GM19395 (cell line): ENCODE results near the gene LRRFIP1.

Source experiments
- ATAC-seq: cut with Tn5 transposase; IDR thresholded peaks from one replicate; pipeline ENCODE4 v1.9.1; 2021; ENCODE audit warnings: mild to moderate bottlenecking, moderate library complexity; ENCODE audit not compliant: unreplicated experiment

The LRRFIP1 gene

DNA sequence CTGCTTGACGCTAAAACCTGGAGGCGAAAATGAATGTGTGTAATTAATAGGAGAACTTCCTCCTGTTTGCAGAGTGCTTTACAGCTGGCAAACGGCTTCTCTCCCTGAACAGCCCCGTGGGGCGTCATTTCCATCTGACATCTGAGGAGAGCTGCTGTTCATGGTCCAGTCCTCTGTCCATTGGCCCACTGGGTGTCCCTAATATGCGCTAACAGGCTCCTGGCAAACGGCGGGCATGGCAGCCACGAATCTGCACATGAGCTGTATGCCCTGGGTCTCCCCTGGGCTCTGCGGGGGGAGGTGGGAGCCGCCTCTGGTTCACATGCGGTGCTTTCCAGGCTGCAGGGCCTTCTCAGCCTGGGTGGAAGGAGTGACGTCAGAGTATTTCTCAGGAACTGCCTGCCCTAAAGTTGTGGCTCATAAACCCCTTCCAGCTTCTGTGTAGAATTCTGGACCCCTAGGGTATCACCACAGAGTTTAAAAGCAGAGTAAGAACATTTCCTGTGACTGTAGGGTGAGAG is 73.2 kb downstream of the LRRFIP1 start:
- ATAC-seq, result peak; percentile 31

DNA sequence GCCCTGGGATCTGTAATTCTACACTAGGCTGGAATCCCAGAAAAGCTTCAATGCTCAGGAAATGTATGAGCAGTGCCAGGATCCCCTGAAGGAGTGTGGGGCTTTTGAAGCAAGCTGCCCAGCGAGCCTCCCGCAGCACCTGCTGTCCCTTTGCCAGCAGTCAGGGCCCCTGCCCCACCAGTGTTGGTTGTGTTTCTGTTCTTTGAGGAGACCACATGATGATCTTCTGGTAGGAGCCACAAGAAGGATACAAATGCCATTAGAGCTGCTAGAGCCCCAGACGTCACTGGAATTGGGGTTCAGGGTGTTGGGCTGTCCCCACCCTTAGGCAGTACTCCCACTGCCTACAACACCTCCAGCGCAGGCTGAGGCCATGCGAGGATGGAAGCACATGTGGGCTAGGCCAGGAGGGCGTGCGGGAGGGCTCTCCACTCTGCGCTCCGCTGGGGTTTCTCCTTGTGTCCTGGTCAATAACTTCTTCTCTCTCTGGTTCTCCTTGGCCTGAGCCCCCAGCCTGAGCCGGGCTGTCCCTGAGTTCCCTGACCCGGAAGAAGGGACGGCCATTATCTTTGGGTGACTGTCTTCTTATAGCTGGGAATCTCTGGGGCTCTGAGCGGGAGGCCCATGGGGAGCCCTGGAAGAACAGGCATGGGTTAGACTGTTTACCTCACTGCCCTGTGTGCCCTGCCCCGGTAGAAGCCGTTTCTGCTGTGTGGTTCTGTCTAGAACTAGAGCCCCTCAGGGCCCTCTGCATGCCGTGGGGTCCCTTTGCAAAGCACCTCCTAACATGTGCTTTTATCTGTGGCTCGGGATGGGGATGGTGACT is 73.9 kb downstream of the LRRFIP1 start:
- no peak for ATAC-seq

DNA sequence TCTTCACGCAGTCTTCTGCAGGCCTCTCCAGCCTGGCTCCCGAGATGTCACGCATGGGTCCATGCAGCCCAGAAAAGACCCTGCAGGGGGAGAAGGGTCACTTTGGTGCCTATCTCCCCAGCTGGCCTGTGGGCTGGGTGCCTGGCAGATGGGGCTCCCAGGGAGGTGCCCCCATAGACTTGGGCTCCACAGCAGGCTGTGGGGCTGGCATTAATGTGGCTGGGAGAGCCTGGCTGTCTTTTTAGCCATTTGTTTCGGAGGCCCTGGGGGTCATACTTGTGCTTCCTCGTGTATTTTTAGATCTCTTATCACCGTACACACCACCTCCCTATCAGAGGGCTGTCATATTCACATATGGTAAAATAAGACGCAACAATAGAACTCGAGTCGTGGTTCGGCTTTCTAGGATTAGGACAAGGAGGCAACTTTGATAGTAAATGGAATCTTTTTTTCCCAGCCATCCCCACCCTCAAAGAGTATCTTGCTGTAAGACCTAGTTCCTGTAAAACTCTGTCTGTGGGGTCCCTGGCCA is 74.5 kb downstream of the LRRFIP1 start:
- ATAC-seq, result no peak

DNA sequence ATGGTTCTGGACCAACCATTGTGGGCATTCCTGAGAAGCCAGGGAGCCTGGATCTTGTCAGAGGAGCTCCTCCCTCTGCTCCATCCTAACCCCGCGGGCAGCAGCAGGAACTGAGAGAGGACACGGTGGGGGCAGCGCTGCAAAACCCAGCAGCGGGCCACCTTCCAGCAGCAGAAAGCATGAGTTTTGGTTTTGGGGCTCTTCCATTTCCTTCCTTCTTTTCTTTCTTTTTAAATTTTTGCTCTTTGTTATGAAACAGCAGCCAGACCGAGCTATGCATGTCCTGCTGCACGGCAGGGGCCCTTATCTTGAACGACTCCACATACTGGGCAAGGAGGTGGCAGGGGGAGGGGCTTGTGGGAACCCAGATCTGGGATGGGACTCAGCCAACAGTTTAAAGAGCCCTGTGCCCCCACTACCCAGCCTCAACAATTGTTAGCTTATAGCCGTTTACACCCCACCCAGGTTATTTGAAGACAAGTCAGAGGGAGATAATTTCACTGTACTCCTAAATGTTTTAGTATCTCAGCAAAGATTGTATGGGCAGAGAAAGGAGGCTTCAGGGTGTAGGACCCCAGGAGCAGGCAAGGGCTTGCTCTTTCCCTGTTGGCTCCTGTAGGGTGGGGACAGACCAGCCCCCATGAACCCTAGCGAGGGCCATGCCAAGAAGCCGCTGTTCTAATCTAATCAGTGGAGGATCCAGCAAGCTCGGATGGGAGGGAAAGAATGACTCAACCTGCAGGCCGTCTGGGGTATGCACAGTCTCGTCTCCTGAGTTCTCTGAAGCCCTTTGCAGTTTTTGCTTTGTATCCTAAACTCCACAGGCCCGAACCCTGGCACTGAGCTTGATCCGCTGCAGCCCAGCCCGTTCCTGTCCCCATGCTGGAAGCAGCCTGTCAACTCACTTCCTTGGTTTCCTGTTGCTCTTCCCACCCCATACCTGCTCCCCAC is 75.3 kb downstream of the LRRFIP1 start:
- no peak for ATAC-seq

DNA sequence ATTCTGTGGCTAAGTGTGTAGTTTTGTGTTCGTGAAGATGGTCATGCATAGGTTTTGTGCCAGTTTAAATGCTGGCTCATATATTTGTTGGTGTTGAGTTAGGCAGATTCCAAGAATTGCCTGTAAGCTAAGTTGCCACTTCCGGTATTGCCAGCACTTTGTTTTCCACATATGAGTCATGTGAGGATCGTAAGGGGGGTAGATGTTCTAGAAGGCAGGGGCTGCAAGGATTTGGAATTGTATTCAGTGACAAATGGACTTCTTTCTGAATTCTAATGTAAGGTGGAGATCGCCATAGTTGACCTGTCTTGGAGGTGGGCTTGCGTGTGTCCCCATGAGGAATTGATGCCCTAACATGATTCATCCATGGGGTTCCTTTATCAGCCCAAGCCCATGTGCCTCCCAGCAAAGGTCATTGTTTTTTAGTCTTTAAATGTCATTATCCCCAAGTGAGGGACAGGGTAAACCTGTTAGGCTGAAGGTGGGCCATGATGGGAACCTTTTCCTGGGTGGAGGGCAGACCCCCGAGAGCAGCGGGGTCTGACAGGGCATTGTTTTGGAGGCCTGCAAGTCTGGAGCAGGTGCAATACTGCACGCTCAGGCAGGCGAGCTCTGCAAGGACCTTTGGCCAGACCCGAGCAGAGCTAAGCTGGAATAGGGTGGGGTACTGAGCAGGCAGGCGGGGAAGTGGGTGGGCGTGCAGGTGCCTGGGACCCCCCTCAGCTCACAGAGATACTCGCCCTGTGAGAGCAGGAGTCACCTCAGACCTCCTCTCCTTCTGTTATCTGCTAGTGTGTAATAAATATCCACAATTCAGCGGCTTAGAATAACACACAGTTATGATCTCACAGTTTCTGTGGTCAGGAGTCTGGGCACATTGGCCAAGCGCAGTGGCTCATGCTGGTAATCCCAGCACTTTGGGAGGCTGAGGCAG is 77.4 kb downstream of the LRRFIP1 start:
- ATAC-seq, result no peak

DNA sequence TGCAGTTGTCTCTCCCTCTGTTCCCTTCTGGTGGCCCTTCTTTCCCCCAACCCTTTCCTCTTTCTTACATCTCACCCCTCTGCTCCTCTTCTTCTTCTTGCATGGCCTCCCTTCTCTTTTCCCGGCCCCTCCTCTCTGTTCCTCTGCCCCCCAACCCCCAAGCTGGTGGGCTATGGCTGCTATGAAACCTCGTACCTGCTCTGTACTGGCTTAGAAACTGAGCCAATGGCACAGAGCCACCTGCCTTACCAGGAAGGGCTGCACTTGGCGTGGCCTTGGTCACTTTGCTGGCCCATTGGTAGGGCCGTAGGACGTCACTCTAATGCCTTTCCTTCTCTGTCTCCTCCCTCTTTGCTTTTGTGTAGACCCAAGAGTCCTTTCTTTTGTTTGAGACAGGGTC is 78.9 kb downstream of the LRRFIP1 start:
- ATAC-seq, result no peak

DNA sequence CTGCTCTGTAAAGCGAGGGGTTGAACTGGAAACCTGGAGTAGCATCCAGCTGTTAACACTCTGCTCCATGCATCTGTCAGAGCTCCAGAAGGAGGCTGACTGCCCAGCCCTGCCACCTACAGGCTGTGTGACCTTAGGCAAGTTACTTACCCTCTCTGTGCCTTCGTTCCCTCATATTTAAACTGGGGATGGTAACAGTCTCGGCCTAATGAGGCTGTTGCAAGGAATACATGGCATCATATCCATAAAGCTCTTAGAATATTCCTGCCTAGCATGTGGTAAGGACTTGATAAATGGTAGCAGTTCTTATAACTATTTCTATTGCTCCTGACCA is 80.6 kb downstream of the LRRFIP1 start:
- ATAC-seq, result no peak

DNA sequence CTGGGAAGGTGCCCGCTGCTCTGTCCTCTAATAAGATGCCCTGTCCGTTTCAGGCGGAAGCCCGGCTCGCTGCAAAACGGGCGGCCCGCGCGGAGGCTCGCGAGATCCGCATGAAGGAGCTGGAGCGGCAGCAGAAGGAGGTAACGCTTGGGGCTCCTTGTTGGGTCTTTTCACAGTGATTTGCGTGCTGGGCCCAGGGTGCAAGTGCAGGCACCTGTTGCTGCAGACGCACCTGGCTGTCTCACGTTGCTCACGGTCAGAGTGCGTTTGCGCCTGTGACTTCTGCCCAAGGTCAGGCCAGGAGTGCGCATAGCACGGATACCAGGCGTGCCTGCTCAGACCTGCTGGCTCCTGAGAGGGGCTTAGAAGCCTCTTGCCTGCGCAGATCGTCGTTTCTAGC is 81.1 kb downstream of the LRRFIP1 start:
- no peak for ATAC-seq

DNA sequence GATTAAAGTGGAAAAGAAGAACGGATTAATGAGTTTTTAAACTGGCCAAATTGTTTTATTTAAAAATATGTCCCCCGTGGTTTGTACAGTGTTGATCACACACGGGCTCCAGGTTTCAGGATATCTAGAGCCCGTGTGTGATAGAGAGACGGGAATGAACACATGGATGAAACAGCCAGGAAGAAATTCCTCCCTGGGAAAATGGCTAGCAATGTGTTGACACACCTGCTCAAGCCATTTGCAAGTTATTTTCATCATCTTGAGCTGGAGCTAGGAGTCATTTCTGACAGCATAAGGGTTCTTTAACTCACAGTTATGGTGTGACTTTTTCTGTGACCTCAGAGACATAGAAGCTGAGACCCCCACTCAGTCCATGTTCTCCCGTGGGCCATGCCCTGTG is 81.6 kb downstream of the LRRFIP1 start:
- ATAC-seq, result no peak

DNA sequence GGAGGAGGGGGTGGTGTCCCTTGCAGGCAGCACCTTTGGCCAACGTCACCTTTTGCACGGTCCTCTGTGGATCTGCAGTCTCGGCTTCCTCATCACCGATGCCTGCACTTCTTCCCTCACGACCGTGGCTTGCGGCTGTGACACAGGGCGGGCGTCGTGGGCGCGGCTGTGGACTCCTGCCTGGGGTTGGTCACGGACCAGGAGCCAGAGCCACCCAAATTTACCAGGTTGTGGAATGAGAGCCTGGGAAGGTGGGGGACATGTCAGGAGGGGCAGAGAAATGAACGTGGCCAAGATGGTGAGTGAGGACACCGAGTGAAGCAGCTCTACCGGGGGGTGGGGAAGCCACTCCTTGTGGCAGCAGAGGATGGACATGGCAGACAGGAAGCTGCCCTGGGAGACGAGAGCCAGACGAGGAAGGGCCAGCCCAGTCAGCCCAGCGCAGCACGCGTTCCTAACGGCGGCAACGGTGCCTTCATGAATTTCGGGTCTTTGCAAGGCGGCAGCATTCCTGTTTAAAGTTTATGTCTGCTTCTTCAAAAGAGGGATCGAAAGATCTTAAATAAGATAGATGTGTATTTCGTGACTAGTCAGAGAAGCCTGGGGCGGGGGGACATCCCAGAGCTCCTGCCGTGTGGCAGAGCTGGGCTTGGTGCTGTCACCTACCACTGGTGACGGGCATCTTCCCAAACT is 84.2 kb downstream of the LRRFIP1 start:
- no peak for ATAC-seq

DNA sequence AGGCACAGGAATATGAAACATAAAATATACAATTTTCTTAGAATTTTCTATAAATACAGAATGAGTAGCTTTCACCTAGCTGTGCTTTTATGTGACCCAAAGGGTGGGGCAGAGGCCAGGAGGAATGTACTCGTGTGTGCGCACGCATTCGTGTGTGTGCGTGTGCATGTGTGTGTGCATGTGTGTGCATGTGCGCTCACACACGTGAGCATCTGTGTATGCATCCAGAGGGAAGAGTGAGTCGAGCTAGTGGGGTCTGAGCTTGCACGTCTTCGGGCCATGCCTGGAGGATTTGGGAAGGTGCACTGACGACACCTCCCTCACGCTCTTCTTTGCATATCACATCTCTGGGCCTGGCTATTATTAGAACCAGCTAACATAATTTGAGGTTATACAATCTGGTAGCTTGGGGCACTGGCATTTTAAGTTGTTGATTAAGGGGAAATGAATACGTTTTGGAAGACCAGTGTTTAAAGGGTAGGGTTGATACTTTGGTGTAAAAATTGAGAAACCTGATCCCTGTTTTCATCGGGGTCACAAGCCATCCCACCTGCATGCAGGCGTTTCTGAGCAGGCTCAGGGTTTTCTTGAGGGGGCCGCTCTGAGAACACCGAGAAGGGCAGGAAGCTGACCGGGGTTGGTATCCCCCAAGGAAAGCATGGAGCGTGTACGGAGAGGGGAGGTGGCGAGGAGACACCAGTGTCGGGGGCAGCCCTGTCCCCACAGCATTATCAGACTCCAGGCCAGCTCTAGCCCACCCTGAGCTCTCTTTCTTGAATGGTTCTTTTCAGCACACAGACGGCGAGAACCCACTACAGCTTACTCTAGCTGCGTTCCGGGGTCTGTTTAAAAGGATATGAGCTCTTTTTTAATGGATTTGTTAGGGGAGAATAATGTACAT is 85.3 kb downstream of the LRRFIP1 start:
- no peak for ATAC-seq

DNA sequence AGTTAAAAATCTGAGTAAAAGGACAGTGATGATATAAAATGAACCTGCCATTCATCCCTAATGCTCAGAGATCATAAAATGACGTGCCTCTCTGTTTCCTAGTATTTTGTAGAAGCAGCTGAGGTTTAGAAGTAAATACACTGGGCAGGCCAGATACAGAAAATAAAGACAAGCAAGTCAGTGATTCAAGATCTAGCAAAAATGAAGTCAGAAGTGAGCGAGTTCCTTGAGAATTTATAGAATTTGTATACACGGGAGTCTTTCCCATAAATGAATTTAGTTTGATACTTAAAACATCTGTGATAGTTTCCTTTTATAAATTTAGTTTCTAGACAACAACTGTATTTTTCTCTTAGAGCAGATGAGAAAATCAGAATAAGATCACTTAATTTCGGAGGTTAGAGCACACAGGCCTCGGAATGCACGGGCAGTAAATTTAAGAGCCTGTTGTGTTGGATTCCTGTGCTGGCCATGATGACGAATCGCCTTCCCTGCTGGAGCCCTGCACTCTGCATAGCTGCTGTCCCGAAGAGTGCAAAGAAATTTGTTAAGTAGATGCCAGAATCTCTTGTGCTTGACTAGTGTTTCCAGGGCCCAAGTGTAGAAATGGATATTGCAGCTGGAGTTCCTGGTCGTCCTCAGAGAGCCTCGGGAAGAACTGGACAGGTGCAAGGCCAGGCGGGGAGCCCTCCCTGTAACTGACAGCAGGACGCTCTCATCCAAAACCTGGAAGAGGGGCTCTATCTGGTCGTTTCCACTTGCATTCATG is 87.5 kb downstream of the LRRFIP1 start:
- no peak for ATAC-seq

DNA sequence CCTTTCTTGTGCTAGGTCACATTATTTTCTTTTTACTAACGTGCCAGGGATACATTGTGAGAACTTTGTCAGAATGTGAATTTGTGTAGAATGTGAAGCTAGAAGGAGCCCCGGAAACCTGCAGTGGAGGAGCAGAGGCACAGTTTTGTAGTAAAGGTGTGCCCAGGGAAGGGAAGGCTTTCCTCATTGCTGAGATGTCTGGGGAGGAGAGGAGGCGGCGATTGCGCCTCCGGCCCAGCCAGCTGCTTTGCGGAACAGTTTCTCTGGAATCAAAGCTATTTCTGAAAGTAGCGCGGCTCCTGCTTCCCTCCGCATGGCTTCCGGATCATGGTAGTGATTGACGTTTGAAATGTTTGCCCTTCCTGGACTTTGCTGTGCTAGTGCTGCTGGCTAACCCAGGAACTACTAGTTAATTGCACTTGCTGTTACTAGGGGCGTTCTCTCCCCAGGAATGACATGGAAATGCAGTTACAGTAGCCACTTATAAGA is 88.1 kb downstream of the LRRFIP1 start:
- ATAC-seq, result no peak

DNA sequence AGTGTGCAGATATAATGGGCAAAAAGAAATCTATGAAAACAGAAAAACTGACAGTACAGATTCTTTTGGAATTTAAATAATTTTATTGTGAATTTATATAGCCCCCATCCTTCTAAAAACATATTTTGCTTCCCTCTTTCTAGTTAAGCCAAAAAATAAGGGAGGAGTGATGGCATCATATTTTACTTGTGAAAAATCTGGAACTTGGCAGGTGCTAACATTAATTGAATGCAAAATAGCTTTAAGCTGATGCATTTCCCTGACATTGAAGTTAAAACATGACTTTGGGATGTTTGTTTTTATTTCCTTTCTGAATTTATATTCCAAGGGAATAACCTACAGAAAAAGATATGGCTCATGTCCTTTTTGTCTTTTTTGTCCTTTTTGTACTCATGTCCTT is 88.6 kb downstream of the LRRFIP1 start:
- no peak for ATAC-seq

DNA sequence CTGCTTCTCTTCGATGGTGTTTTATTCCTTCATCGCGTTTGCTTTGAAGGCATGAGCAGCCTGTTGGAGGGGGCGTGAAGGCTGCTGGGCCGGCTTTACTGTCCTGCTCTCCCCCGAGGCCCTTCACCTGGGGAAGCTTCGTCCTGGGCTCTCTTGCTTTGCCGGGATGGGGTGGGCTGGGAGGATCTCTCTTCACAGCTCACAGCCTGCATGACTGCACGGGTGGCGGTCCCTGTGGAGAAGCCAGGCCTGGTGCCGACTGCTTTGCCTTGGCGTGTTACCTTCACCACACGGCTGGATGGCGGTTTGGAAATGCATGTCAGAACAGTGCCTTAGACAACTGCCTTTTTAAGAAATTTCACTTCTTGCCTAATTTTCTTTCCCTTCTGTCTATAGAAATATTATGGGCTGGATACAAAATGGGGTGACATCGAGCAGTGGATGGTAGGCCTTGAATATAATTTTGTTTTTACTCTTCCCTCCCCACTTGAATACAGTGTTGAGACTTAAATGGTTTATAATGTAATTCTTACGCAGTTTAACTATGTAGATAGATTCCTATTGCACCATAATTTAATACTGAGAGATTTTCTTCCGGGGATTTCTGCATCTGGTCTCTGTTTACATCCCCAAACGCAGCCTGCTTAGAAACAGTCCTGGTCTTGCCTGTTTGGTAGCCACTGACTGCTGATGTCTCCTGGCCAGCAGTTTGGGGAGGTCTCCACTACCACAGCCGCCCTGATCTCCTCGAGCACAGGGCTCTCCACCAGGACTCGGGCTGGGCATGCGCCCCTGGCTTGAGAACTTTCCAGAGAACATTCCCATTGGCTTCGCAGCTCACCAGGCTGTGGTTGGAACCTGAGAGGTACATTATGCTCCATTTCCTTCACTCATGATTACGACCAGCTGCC is 90.2 kb downstream of the LRRFIP1 start:
- no peak for ATAC-seq

DNA sequence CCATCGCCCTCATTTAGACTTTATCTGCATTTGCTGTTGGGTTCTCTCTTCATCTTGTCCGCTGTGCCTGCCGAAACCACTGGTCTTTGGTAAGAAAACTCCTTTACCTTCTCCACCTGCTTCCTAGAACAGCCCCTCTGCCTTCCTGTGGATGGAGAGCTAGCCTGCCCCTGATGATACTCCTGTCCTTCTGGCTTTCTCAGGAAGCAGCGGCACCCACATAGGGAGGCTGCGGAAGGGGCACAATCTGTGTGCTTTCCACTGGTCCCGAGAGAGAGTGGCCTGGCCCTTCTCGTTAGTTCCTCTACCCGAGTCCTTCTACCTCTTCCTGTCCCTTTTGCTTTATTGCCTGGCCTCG is 90.9 kb downstream of the LRRFIP1 start:
- ATAC-seq, result no peak

DNA sequence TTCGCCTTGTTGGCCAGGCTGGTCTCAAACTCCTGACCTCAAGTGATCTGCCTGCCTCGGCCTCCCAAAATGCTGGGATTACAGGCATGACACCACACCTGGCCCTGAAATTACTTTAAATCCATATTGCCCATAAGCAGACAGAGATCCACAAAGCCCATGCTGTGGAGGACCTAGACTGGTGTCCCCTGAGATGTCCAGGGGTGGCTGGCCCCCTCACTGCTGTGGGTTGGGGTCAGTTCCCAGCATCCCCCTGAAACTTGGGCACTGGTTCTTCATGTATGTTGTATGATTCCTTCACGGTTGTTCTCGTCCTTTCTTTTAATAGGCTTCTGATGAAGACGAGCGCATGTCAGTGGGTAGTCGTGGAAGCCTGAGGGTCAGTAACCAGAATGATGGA is 93.1 kb downstream of the LRRFIP1 start:
- ATAC-seq, result no peak
